ENCODE measurements around the gene KRT85. TPM values are rescaled to one million over a fixed set of nuclear protein-coding genes. Genes with fewer than 3 reads are reported as not detected.
"Not testable (repeated sequence)": the region's sequence is repeated elsewhere in the genome, so short reads cannot be mapped to it uniquely, and the experiment has no call there.

KRT85 gene
- total RNA-seq, 4 donors from 2014 or later: not detected

DNA sequence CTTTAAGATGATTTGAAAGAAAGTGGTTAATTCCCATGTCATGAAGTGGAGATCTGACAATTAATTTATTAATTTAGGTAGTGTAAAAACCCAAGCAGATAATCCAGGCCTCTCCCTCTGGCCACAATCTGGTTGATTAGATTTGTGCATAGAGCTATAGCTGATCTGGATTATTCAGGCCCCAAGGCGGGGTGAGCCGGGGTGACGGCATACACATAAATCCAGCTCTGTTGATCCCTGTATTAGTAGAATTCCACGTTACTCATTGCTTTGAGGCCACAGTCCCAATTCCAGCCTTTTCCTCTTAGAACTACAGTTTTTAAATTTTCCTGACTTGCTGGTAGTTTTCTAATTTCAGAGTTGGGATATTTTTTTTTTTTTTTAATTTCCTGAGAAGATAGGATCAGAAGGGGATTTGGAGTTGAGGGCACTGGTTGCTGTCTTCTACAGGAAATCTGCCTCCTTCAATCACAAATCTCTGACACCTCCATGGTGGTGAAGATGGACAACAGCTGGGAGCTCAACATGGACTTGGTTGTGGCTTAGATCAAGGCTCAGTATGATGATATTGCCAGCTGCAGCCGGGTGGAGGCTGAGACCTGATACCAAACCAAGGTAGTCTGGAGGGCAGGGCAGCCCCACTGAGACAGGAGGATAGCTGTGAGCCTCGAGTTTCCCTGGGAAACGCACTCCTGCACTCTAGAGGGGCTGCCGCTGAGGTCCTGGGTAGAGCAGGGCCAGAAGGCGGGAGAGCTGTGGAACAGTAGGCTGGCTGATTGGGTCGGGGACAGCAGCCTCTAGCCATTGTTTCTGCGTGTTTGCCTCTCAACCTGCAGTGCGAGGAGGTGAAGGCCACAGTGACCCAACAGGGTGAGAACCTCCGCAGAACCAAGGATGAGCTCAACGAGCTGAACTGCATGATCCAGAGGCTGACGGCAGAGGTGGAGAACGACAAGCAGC is 19.4 kb downstream of the KRT85 start:
- Histone ChIP-seq H3K27ac (replicated peaks in 1 of 4) (no peak overlapping the region), H3K27me3 (peaks cover 0 to 10% (median 0%) of the 10 kb centered on the region in 4 donors), H3K9me3 (peaks cover 0 to 14% (median 12%) of the 10 kb centered on the region in 4 donors), H3K36me3 (no peaks in the 10 kb centered on the region), H3K4me1 (peaks cover 0 to 10% (median 0%) of the 10 kb centered on the region in 4 donors), H3K4me3 (no peak overlapping the region)
- DNase-seq (ENCODE audit: extremely low spot score): no peak
- WGBS: 68% methylated on average over 16 of the region's 16 CpGs
- intact Hi-C loops (cut with DNase I): no loop called here
- TF ChIP-seq POLR2A (IDR thresholded peaks at IDR 0.05; ENCODE audit: low read depth) (no peak), POLR2AphosphoS5 (IDR thresholded peaks at IDR 0.05) (no peak), EP300 (IDR thresholded peaks at IDR 0.05) (no peak)
- TF ChIP-seq, protein P1, sequence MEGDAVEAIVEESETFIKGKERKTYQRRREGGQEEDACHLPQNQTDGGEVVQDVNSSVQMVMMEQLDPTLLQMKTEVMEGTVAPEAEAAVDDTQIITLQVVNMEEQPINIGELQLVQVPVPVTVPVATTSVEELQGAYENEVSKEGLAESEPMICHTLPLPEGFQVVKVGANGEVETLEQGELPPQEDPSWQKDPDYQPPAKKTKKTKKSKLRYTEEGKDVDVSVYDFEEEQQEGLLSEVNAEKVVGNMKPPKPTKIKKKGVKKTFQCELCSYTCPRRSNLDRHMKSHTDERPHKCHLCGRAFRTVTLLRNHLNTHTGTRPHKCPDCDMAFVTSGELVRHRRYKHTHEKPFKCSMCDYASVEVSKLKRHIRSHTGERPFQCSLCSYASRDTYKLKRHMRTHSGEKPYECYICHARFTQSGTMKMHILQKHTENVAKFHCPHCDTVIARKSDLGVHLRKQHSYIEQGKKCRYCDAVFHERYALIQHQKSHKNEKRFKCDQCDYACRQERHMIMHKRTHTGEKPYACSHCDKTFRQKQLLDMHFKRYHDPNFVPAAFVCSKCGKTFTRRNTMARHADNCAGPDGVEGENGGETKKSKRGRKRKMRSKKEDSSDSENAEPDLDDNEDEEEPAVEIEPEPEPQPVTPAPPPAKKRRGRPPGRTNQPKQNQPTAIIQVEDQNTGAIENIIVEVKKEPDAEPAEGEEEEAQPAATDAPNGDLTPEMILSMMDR (IDR thresholded peaks at IDR 0.05): no peak

DNA sequence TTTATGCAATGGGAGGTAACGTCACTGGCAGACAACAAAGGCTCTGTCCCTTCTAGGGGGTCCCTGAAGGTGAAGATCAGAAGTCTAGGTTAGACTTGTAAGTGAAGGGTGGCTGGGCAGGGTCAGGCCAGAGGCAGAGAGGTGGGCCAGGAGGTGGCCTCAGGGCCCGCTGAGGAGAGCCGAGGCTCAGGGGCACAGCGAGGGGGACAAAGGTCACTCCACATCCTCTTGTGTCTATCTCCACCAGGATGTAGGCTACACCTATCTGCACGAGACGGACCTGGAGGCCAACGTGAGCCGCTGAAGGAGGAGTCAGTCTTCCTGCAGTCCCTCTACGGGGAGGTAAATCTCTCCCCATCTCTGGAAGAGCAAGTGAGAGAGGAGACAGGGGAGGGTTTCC is 20.3 kb downstream of the KRT85 start:
- Histone ChIP-seq H3K36me3 (no peaks in the 10 kb centered on the region), H3K27me3 (peaks cover 0 to 10% (median 0%) of the 10 kb centered on the region in 4 donors), H3K9me3 (peaks cover 0 to 14% (median 12%) of the 10 kb centered on the region in 4 donors), H3K4me3 (no peak overlapping the region), H3K4me1 (peaks cover 0 to 10% (median 0%) of the 10 kb centered on the region in 4 donors), H3K27ac (replicated peaks in 1 of 4) (no peak overlapping the region)
- 62% methylated on average over 9 of the region's 9 CpGs for WGBS
- TF ChIP-seq EP300 (IDR thresholded peaks at IDR 0.05) (no peak), POLR2AphosphoS5 (IDR thresholded peaks at IDR 0.05) (no peak), POLR2A (IDR thresholded peaks at IDR 0.05; ENCODE audit: low read depth) (no peak)
- TF ChIP-seq, protein P1 (IDR thresholded peaks at IDR 0.05): no peak
- intact Hi-C loops (cut with DNase I): no loop called here
- no peak for DNase-seq (ENCODE audit: extremely low spot score)

DNA sequence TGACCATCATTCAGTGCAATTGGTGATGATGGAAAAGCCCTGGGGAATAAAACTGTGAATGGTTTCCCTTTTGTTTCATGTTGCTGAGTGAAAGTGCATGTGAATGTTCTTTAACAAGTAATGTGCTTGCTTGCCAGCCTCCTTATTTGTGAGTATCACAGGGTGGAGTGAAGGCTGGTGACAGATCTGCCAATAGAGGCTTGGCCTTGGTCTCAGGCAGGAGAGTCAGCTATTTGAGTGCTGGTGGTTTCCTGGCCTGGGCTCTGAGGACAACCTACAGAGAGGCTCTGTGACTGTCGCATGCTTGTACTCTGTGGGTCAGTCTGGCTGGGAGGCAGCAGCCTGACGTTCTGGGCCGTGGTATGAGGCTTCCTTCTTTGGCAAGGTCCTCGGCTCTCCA is 20.7 kb downstream of the KRT85 start:
- 57% methylated on average over 4 of the region's 4 CpGs for WGBS

DNA sequence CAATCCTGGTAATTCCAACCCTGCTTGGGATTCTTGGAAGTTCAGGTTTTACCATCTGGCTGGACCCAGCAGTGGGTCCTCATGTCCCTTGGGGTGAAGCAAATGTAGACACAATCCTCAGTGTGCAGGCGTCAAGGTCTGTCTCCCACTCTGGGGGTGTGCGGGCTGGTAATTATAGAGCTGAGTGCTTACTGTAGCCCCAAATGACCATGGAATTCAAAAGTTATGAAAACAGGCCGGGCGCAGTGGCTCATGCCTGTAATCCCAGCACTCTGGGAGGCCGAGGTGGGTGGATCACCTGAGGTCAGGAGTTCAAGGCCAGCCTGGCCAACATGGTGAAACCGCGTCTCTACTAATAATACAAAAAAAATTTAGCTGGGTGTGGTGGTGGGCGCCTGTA is 22.2 kb downstream of the KRT85 start:
- intact Hi-C loops (cut with DNase I): not testable (repeated sequence)

More for the DNA sequence above, 20.7 kb downstream of the KRT85 start:
- Histone ChIP-seq H3K4me1 (peaks cover 0 to 9% (median 0%) of the 10 kb centered on the region in 4 donors), H3K9me3 (peaks cover 0 to 14% (median 12%) of the 10 kb centered on the region in 4 donors), H3K27ac (replicated peaks in 1 of 4) (no peak overlapping the region), H3K4me3 (no peak overlapping the region), H3K36me3 (no peaks in the 10 kb centered on the region), H3K27me3 (peaks cover 0 to 13% (median 0%) of the 10 kb centered on the region in 4 donors)
- intact Hi-C loops (cut with DNase I): no loop called here
- TF ChIP-seq EP300 (IDR thresholded peaks at IDR 0.05) (no peak), POLR2A (IDR thresholded peaks at IDR 0.05; ENCODE audit: low read depth) (no peak)
- DNase-seq (ENCODE audit: extremely low spot score): no peak

DNA sequence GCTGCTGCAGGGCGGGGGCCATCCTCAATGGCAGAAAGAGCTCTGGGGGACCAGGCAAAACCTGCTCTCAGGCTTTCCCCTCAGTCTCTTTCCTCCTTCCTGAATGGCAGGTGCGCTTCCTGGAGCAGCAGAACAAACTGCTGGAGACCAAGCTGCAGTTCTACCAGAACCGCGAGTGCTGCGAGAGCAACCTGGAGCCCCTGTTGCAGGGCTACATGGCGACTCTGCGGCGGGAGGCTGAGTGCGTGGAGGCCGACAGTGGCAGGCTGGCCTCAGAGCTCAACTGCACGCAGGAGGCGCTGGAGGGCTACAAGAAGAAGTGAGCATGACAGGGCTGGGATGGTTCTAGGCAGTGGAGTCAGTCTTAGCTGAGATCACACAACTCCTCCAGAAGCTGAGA is 23.2 kb downstream of the KRT85 start:
- WGBS: 94% methylated on average over 12 of the region's 12 CpGs

More for the DNA sequence above, 22.2 kb downstream of the KRT85 start:
- peaks cover 0 to 13% (median 0%) of the 10 kb centered on the region in 4 donors for H3K27me3 ChIP-seq
- not testable (repeated sequence) for H3K4me3 ChIP-seq; H3K27ac ChIP-seq (replicated peaks in 1 of 4); H3K36me3 ChIP-seq; H3K4me1 ChIP-seq; DNase-seq (ENCODE audit: extremely low spot score)
- peaks cover 0 to 14% (median 12%) of the 10 kb centered on the region in 4 donors for H3K9me3 ChIP-seq
- 89% methylated on average over 8 of the region's 8 CpGs for WGBS

More for the DNA sequence above, 23.2 kb downstream of the KRT85 start:
- TF ChIP-seq, protein P1 (IDR thresholded peaks at IDR 0.05): no peak
- no peak for TF ChIP-seq POLR2AphosphoS5 (IDR thresholded peaks at IDR 0.05)
- no peak for TF ChIP-seq POLR2A (IDR thresholded peaks at IDR 0.05; ENCODE audit: low read depth)
- no peak for TF ChIP-seq EP300 (IDR thresholded peaks at IDR 0.05)
- Histone ChIP-seq H3K4me1 (no peaks in the 10 kb centered on the region), H3K36me3 (no peaks in the 10 kb centered on the region), H3K4me3 (no peak overlapping the region), H3K27me3 (peaks cover 0 to 13% (median 0%) of the 10 kb centered on the region in 4 donors), H3K9me3 (peaks cover 0 to 14% (median 12%) of the 10 kb centered on the region in 4 donors), H3K27ac (replicated peaks in 1 of 4) (no peak overlapping the region)
- intact Hi-C loops (cut with DNase I): no loop called here
- no peak for DNase-seq (ENCODE audit: extremely low spot score)

Data from esophagus muscularis mucosa (tissue), 4 donors.